Stimulated activated CD4-positive, alpha-beta T cell treated with anti-CD3 and anti-CD28 coated beads, TNF-alpha, amount 100 ng/mL, for 4 hours (primary cell): ENCODE results near the gene CACNA1H.
A peak's percentile ranks its signal among the peaks of the same experiment; 100 is the strongest.
"Not testable (repeated sequence)": the region's sequence is repeated elsewhere in the genome, so short reads cannot be mapped to it uniquely, and the experiment has no call there.

Experiments used
- DNase-seq, 3 experiments: peaks; one replicate each; pipeline ENCODE4 v3.0.0-alpha.2; 2020; ENCODE audit warnings: low read depth in 3 of 3

Gene CACNA1H

DNA sequence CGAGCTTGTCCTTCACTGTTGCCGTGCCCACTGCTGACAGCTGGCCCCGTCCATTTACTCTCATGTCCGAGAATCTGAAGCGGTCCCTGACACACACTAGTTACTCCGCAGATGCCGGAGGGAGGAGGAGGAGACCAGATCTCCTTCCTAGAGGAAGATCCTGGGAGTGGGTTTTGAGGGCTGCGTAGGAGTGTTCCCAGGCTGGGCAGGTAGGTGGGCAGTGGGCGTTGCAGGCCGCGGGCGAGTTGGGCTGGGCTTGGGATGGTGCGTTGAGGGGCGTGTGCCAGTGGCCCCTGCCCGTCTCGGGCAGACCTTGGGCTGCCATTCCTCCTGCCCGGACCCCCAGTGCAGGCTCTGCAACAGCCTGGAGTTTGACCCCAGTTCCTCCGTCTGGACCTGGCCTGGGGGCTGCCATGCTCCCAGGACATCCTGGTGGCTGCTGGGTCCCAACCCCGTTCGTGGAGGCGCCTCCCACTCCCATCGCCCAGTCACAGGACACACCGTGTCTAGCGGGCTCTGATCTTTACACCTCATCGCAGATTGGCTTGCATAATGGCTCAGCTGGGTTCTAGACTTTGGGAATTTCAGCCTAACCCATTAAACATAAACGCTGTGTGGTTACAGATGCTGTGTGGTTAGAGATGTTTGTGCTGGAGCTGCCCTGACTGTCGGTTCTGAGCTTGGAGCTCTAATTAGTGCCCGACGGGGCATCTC is 22.8 kb downstream of the CACNA1H start:
- DNase-seq, result no peak

DNA sequence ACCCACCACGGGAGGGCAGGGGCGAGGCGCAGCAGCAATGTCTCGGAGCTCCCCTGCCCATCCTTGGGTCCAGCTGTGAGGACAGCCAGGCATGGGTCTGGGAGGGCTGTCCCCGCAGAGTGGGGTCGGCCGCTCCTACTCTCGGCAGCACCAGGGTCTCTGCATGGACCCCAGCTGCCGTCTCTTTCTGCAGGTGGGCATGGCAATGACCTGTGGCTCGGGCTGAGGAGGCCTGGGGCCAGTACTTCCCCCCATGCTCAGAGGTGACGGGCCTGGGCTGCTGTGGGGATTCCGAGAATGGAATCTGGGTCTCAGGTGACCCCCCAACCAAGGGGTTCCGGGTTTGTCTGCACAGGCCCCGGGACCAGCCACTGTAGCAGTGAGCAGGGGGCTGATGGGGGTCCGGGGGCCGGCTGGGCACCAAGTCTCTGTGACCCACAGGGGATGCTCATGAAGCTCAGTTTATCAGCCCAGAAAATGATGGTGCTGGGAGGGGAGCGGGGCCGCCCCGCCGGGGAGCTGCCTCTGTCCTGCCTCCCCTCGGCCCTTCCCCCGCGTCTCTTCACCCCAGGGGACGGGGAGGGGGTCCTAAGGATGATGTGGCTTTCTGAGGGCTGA is 23.5 kb downstream of the CACNA1H start:
- no peak for DNase-seq

DNA sequence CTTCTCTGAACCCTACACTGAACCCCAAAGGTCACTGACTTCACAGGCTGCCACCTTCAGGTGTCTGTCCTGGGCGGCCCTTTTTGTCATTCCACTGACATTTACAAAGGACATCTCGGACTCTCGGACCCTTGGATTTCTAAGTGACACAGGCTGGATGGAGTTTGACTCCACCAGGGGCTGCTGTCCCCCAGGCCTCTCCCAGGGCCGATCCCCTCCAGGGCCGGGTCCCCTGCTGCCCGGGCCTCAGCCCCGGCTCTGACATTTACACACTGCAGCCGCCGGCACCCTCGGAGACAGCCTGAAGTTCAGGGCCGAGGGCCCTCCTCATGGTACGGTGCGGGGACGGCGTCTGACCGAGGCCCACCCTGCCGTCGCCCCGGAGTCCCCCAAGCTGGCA is 24.1 kb downstream of the CACNA1H start:
- DNase-seq, result no peak

DNA sequence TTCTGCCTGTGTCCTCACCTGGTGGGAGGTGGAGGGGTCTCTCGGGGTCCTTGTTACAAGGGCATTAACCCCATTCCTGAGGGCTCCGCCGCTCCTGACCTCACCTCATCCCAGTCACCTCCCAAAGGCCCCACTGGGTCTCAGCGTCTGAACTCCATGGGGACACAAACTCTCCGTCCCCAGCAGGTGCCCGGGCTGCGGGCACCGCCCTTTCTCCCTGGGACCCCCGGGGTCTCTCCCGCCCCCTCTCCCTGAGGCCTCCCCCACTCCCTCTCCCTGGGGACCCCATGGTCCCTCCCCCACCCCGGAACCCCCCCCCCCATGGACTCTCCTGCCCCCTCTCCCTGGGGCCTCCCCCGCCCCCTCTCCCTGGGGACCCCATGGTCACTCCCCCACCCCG is 24.8 kb downstream of the CACNA1H start:
- no peak for DNase-seq

DNA sequence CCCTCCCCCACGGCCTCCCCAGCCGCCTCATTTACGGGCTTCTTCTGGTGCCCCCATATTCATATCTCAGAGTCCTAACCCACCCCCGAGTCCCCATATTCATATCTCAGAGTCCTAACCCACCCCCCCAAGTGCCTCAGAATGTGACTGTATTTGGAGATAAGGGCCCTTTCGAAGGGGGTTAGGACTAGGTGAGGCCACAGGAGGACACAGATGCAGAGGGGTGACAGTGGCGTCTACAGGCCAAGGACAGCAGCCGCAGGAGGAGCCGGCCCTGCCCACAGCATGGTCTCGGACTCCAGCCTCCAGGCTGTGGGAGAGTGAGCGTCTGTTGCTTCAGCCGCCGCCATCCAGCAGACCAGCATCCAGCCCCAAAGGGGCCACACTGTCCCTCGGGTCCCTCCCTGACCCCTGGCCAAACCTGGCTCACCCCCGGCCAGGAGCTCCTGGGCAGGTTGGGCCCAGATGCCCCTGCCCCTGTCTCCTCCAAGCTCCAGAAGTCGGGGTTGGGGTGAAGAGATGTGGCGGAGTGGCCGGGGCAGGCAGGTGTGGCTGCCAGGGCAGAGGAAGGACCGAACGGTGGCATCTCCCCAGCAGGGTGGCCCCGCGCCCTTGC is 25.5 kb downstream of the CACNA1H start:
- no peak for DNase-seq

DNA sequence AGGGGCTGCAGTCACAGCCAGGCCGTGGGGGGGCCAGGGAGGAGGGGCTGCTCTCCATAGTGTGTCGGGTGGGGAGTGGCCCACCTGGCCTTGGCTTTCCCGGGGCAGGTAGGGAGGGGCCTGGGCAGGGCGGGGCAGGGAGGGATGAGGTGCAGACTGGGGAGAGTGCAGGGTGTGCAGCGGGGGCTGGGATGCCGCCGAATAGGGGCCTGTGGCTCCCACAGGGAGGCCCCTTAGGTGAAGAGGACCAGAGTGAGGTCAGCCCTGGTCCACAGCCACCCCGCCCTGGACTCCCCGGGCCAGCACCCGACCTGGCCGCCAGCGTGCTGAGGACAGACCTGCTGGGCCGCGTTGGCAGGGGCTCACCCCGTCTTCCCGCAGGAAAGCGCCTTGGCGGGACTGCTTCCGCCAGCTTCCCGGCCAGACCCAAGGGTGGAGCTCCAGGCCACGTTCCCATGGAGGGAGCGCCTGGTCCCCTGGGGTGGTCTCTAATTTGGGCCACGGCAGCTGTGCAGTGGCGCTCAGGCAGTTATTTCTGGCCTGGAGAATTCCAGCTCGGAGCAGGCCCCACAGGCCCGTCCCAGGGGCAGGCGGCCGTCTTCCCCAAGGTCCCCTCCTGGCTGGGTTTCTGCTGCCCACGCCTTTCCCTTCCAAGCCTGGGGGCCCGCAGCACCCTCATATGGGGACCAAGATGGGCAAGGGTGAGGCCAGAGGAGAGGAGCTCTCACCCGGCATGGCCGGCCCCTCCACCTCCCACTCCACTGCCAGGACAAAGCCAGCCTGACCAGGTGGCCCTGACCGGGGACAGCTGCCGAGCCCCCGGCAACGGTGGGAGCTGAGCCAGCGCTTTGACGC is 27.9 kb downstream of the CACNA1H start:
- DNase-seq, result no peak

DNA sequence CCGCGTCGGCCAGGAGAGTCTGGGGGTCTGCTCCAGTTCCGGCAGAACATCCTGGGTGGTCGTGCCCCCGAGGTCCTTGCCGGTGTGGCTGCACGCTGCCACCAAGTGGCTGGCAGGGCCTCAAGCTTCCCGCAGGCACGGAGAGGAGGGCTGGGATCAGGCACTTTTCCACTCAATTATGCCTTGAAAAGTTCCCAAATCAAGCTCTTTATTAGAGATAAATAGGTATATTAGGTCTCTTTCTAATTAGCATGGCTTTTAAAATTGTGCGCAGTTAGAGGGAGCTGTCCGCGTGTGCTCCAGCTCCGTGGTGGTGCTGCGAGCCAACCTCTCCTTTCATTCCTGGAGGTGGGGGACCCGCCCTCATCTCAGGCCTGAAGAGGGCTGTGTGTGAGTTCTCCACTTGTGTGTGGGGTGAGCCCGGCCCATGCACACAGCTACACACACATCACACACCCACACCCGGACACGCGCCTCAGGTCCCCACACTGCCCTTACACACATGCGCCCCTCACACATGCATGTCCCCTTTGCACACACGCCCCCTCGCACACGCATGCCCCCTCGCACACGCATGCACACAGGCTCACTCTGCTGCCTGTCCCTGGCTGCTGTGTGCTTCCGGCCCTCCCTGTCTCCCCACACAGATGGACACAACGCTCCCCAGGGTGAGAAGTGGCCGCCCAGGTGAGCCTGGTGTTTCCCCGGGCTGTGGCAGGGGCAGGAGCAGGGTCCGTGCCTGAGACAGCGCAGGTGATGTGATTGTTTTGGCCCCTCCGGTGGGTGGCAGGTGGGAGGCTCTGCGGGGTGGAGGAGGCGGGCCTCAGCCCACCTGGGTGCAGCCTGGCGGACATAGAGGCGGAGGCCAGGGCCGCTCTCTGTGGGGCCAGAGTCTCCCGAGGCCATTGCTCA is 28.8 kb downstream of the CACNA1H start:
- no peak for DNase-seq

DNA sequence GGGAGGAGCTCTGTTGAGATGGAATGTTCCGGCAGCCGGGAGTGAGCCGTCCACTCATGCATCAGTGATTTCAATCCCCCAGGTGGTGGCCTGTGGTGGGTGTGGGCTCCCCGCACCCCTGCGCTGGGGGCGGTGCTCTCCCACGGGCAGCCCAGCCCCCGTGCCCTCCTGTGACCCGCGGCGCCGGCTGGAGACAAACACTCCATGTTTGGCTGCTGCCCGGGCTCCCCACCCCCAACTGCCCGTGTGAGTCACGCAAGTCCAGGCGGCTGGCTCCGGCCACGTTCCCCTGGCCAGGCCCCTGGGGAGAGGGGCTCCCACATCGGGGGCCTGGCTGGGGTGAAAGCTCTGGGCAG is 29.4 kb downstream of the CACNA1H start:
- DNase-seq, result no peak

DNA sequence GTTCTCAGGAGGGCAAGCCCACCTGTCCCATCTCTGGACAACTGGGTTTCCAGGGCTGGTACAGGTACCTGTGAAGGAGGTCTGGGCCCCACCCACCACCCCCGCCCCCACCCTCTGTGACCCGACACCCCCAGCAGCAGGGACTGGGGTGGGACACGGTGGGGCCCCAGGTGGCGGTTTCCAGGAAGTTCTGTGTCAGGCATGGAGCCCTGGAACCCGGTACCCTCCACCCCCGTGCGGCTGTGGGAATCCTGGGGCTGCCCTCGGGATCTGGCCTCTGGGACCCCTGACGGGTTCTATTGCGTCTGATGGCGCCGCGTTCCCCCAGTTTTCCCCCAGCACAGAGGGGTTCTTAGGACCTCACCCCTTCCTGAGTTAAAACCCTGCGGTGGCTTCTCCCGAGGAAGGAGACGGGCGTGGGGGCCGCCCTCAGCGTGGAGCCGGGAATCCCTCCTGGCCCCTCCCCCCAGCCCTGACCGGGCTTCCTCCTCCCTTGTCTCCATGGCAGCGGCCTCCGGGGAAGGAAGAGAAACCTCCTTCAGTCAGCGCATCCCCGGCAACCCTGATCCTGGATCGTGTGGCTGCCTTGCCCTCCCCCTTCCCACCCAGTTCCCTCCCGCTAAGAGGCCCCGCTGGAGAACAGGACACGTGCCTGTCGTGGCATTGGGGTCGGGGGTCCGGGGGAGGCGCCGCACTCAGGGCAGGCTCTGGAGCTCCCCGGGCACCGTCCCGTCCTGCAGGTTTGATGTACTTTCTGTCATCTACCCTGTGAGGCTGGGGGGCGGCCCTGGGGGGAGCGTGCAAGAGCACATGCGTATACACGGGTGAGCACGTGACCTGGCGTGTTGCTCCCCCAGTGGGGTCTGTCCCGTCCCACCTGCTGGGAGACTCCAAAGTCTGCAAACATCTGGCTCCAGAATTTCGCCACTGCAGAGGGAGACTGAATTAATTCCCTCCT is 30.3 kb downstream of the CACNA1H start:
- DNase-seq, result no peak

DNA sequence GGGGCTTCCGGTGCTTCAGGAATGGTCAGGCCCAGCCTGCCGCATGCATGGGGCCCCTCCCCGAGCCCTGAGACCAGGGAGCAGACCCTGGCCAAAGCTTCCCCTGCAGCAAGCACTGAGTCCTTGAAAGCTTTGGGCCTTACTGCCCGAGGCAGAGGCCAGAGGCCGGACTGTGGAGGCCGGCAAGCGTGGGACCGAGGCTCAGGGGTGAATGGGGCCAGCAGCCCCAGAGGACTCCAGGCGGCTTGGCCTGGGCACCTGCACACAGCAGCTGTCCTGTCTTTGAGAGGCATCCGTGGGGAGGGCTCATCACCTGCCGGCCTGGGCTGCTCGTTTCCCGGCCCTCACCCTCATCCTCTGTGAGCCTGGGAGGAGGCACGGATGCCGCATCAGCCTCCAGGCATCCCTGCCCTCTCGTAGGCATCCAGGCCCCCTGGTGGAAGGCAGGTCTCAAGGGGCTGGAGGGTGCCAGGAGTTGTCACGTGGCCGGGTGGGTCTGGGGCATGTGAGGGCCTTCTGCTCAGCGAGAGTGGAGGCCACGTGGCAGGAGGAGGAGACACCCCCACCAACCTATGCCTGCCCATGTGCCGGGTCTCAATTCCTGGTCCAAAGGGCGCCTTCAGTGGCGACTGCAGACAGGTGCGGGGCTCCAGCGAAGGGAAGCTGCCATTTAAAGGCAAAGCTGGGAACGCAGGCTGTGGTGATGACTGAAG is 31.4 kb downstream of the CACNA1H start:
- no peak for DNase-seq

DNA sequence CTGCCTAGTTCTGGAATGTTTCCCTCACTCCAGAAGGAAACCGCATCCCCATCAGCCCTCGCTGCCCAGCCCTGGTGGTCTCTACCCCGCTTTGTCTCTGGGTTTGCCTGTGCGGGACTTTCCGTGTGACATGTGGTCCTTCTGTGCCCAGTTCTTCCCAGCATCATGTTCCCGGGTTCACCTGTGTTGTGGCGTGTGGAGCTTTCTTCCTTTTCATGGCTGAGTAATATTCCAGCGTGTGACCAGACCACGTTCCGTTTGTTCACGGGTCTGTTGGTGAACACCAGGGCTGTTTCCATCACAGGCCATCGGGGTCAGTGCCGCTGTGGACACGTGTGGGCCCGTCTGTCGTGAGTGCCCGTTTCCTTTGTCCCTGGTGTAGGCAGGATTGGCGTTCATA is 32.1 kb downstream of the CACNA1H start:
- DNase-seq, result no peak

DNA sequence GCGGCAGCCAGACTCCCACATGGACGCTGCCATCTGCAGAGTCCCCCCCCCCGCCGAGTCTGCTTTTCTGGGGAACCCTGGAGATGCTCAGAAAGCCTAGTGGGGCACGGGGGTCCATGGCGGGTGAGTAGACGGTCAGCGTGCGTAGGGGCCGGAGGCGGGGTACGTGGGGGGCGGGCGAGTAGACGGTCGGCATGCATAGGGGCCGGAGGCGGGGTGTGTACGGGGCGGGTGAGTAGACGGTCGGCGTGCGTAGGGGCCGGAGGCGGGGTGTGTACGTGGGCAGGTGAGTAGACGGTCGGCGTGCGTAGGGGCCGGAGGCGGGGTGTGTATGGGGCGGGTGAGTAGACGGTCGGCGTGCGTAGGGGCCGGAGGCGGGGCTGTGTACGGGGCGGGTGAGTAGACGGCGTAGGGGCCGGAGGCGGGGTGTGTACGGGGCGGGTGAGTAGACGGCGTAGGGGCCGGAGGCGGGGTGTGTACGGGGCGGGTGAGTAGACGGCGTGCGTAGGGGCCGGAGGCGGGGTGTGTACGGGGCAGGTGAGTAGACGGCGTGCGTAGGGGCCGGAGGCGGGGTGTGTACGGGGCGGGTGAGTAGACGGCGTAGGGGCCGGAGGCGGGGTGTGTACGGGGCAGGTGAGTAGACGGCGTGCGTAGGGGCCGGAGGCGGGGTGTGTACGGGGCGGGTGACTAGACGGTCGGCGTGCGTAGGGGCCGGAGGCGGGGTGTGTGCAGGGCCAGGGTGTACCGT is 32.7 kb downstream of the CACNA1H start:
- not testable (repeated sequence) for DNase-seq

DNA sequence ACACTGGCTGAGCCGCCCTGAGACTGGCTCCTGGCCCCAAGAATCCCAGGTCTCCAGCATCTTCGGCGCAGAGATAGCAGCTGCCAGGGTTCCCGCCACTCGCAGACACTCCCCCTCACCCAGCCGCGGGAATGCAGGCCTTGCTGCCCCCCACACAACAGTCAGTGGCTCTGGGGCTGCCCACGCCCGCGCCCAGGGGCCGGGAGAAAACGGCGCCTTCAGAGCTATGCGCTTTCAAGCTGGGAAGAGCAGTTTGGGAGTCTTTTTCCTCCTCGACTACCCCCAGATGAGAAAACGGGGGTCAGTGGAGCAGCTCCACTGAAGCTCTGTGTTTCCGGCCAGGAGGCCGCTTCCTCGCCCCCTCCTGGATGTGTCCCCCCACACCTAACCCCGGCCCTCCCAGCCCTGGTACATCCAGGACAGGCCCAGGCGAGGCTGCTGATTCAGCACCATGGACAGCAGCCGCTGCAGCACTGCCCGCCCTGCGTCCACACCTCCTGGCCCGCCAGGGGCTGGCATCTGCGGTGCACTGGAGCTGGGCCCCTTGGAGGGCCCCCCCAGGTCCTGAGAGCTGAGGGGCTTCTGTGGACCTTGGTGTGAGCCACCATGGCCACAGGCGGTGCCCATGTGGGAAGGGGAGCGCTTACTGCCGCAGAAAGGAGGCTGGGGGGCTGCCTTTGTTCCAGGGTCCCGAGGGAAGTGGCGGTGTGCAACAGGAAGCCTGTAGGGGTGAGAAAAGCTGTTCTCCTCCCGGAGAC is 35.7 kb downstream of the CACNA1H start:
- peak in 1 of 3 experiments; percentile 18 for DNase-seq

DNA sequence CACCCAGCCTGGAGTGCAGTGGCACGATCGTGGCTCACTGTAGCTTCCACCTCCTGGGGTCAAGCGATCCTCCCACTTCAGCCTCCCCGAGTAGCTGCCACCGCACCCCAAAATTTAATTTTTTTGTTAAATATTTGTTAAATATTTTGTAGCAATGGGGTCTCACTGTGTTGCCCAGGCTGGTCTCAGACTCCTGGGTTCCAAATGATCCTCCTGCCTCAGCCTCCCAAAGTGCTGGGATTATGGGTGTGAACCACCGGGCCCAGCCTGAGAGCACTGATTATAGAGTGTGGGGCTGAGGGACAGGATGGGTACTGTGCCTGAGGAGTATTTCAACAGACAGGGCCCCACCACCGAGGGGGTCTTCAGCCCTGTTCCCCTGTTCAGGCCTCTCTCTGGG is 36.5 kb downstream of the CACNA1H start:
- DNase-seq, result no peak

DNA sequence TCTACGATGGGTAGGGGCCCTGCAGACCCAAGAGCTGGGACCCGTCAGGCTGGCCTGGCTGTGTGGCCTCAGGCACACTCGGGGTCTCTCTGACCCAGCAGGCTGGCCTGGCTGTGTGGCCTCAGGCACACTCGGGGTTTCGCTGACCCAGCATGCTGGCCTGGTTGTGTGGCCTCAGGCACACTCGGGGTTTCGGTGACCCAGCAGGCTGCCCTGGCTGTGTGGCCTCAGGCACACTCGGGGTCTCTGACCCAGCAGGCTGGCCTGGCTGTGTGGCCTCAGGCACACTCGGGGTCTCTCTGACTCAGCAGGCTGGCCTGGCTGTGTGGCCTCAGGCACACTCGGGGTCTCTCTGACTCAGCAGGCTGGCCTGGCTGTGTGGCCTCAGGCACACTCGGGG is 37.9 kb downstream of the CACNA1H start:
- not testable (repeated sequence) for DNase-seq

DNA sequence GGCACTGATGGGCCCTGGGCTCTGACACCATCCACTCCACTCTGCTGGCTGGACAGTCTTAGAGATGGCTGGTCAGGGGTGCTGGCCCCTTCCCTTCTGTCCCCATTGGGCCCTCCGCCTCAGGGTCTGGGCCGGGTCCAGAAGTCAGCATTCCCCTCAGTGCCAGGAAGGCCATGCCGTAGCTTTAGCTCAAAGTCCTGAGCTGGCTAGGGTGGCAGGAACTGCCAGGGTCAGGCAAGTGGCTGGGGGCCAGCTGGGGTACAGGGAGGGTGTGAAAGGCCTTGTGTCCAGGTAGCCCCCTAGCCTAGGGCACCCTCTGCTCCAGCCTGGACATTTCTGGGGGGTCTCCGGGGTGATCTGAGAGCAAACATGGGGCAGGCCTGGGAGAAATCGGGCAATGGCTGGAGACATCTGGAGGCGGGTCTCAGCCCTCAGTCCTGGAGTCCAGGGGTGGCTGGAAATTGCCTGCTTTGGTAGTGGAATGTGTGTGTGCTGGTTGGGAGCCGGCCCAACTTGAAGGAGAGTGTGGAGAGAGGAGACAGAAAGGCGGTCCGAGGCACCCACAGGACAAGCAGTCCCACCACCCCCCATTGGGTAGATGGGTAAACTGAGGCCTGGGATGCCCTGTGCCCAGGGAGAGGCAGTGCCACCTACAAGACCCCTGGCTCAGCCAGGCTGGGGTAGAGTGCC is 39.6 kb downstream of the CACNA1H start:
- no peak for DNase-seq

DNA sequence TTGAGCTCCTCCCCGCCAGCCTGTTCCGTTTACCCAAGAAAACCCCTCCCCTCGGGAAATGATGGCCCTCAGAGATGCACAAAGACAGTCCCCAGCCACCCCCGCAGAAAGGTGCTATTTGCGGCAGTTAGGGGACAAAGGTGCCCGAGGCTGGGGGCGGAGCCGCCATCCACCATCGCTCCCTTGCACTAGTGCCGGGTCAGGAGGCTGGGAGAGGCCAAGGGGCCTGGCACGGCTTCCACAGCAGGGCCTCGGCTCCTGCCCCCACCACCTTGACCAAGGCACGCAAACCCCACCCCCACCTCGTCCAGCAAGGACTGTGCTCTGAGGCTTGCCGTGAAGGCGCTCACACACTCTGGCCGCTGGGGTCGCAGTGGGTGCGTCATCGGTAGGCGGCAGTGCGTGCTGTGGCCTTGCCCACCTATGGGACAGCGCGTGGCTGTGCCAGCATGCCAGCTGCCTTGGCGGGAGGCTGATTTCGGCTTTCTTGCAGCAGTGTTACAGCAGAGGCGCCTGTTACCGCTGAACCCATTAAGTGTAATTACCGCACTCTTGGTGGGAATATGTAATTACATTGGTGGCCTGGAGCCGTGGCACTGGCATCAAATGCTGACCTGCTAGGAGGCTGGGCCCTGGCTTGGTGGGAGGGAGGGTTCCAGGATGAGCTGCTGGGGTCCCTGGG is 40.4 kb downstream of the CACNA1H start:
- DNase-seq, result no peak
